DOHH2 (cell line): Measurements from ENCODE around the gene ST8SIA6.

Experiments used
- CTCF ChIP-seq: fragments of 200-600 bp; sonication (generic); IDR thresholded peaks from one replicate; pipeline ENCODE4 v1.5.1; 2014; ENCODE audit warnings: antibody characterized with exemption, mild to moderate bottlenecking, low read depth, low read length; ENCODE audit not compliant: poor library complexity, severe bottlenecking
- EZH2phosphoT487 ChIP-seq: fragments of 200-600 bp; sonication (generic); IDR thresholded peaks from 2 replicates; pipeline ENCODE4 v1.6.1; 2017; ENCODE audit warnings: borderline replicate concordance, mild to moderate bottlenecking, antibody characterized with exemption, low read length, moderate library complexity, mixed read lengths

- TF ChIP-seq CTCF (no peak), EZH2phosphoT487 (no peak)
Measured at GRCh38 chr10:17435953-17436352, 18.4 kb downstream of the ST8SIA6 start.
